DND-41 (cell line): ENCODE data around the gene ZIC1.

Source experiments
- EZH2 ChIP-seq: IDR thresholded peaks from 3 replicates; pipeline ENCODE4 v1.6.1; 2012; ENCODE audit warnings: borderline replicate concordance, low read depth, mild to moderate bottlenecking, moderate library complexity, low read length, inconsistent platforms; ENCODE audit not compliant: severe bottlenecking
- TF ChIP-seq, protein P1 (sequence below): IDR thresholded peaks from 2 replicates; pipeline ENCODE4 v1.5.1; 2012; ENCODE audit warnings: borderline replicate concordance, low read length, moderate library complexity, mild to moderate bottlenecking; ENCODE audit not compliant: poor library complexity, severe bottlenecking; ENCODE audit errors: extremely low read depth

DNA sequence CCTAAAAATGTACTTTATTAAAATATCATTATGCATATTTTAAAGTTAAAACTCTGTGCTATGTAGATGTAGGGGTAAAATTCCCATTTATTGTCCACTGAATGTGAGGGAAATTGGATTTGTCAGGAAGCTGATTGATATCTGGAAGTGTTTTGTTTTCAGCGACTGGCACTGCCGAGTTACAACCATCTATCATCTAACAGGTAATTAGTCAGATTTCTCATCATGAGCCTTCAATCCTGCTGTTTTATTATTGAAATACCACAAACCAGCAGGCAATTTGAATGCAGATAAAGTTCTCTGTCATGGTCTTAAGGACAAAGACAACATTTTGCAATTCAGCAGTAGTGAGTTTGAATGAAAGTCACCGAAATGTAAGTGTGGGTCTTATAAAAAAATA is 40.5 kb downstream of the ZIC1 start:
- TF ChIP-seq, protein P1, sequence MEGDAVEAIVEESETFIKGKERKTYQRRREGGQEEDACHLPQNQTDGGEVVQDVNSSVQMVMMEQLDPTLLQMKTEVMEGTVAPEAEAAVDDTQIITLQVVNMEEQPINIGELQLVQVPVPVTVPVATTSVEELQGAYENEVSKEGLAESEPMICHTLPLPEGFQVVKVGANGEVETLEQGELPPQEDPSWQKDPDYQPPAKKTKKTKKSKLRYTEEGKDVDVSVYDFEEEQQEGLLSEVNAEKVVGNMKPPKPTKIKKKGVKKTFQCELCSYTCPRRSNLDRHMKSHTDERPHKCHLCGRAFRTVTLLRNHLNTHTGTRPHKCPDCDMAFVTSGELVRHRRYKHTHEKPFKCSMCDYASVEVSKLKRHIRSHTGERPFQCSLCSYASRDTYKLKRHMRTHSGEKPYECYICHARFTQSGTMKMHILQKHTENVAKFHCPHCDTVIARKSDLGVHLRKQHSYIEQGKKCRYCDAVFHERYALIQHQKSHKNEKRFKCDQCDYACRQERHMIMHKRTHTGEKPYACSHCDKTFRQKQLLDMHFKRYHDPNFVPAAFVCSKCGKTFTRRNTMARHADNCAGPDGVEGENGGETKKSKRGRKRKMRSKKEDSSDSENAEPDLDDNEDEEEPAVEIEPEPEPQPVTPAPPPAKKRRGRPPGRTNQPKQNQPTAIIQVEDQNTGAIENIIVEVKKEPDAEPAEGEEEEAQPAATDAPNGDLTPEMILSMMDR: no peak
- no peak for TF ChIP-seq EZH2
